ENCODE data around the gene POLA1. TPM values are rescaled to one million over a fixed set of nuclear protein-coding genes. Genes with fewer than 3 reads are reported as not detected.

Gene POLA1
- total and polyA plus RNA-seq, 11 donors, result 1.9 to 8.1 (median 6.5) TPM

GRCh38 chrX:24981030-24981429, 287.3 kb downstream of the POLA1 start:
- 53 to 99% (median 85%) methylated on average over 3 of the region's 3 CpGs for WGBS, 4 donors
- Histone ChIP-seq H3K27ac (no peak overlapping the region), H3K36me3 (no peaks in the 10 kb centered on the region), H3K4me3 (no peak overlapping the region), H3K27me3 (no peaks in the 10 kb centered on the region), H3K9me3 (no peaks in the 10 kb centered on the region), H3K4me1 (no peaks in the 10 kb centered on the region)
- intact Hi-C loops (cut with DNase I), result no loop called here
- DNase-seq, result no peak
- no peak for TF ChIP-seq CTCF (IDR thresholded peaks at IDR 0.05)
- no peak for TF ChIP-seq POLR2A (IDR thresholded peaks at IDR 0.05)
- ATAC-seq, result no peak

GRCh38 chrX:24982306-24982965, 288.7 kb downstream of the POLA1 start:
- H3K9me3 ChIP-seq, result no peaks in the 10 kb centered on the region
- DNase-seq (no peak), ATAC-seq (no peak)
- TF ChIP-seq POLR2A (IDR thresholded peaks at IDR 0.05), result no peak
- TF ChIP-seq CTCF (IDR thresholded peaks at IDR 0.05), result no peak
- H3K27me3 ChIP-seq, result no peaks in the 10 kb centered on the region
- intact Hi-C loops (cut with DNase I), result no loop called here
- H3K4me1 ChIP-seq, result no peaks in the 10 kb centered on the region
- 68 to 91% (median 83%) methylated on average over 5 of the region's 5 CpGs for WGBS, 4 donors
- H3K27ac ChIP-seq, result no peak overlapping the region
- no peaks in the 10 kb centered on the region for H3K36me3 ChIP-seq
- no peak overlapping the region for H3K4me3 ChIP-seq

GRCh38 chrX:24983931-24984330, 290.2 kb downstream of the POLA1 start:
- DNase-seq, result no peak
- Histone ChIP-seq H3K27ac (no peak overlapping the region), H3K27me3 (no peaks in the 10 kb centered on the region), H3K4me3 (no peak overlapping the region), H3K9me3 (no peaks in the 10 kb centered on the region), H3K4me1 (no peaks in the 10 kb centered on the region), H3K36me3 (no peaks in the 10 kb centered on the region)
- WGBS, 4 donors, result 78 to 99% (median 90%) methylated on average over 3 of the region's 3 CpGs
- intact Hi-C loops (cut with DNase I), result no loop called here
- TF ChIP-seq CTCF (IDR thresholded peaks at IDR 0.05) (no peak), POLR2A (IDR thresholded peaks at IDR 0.05) (no peak)
- ATAC-seq, result no peak

GRCh38 chrX:24985120-24985519, 291.4 kb downstream of the POLA1 start:
- Histone ChIP-seq H3K4me1 (no peaks in the 10 kb centered on the region), H3K36me3 (no peaks in the 10 kb centered on the region), H3K27ac (no peak overlapping the region), H3K27me3 (no peaks in the 10 kb centered on the region), H3K4me3 (no peak overlapping the region), H3K9me3 (no peaks in the 10 kb centered on the region)
- TF ChIP-seq CTCF (IDR thresholded peaks at IDR 0.05), result no peak
- no peak for TF ChIP-seq POLR2A (IDR thresholded peaks at IDR 0.05)
- no peak for DNase-seq
- no peak for ATAC-seq
- WGBS, 4 donors, result 71 to 96% (median 87%) methylated on average over 1 of the region's 1 CpG
- intact Hi-C loops (cut with DNase I), result no loop called here

Data from heart left ventricle (tissue), 16 donors.